Panc1 (cell line): Measurements from ENCODE around the gene DCLK2.

Source experiments
- CTCF ChIP-seq: fragments of 450-650 bp; IDR thresholded peaks from 2 replicates; pipeline ENCODE4 v1.5.1; 2017; ENCODE audit warnings: mild to moderate bottlenecking
- POLR2AphosphoS5 ChIP-seq: IDR thresholded peaks from 2 replicates; pipeline ENCODE4 v1.6.1; 2012; ENCODE audit warnings: mild to moderate bottlenecking, low read depth, low read length, moderate library complexity
- REST ChIP-seq, 2 experiments: IDR thresholded peaks; 2 replicates each; pipeline ENCODE4 v1.6.1; 2011 to 2012; ENCODE audit warnings: low read depth in 2 of 2, control low read depth in 1 of 2, low read length in 1 of 2, mild to moderate bottlenecking in 1 of 2, moderate library complexity in 1 of 2; ENCODE audit not compliant: insufficient read depth in 1 of 2
- TCF7L2 ChIP-seq: IDR thresholded peaks from 2 replicates; pipeline ENCODE4 v1.6.1; 2011; ENCODE audit warnings: mild to moderate bottlenecking, low read depth, low read length, inconsistent platforms

DNA sequence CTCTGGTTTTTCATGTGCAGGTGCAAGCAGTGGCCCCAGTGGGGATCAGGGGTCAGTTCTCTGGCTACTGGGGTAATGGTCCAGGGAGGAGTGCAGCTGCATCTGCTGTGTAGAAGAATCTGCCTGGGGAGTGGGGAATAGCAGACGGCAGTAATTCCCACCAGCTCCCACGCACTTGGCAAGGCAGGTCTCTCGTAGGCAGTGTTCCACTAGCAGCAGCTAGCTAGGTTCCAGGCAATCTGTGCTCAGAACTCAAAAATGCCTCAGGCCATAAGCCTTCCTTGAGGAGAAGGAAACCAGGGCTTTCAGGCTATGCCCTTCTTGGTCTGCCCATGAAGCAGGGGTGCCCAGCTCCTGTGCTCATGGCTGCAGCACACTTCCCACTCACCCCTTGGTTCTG, 38.8 kb downstream of the DCLK2 start:
- TF ChIP-seq CTCF = no peak
- TF ChIP-seq POLR2AphosphoS5 = no peak
- no peak for TF ChIP-seq REST (IDR thresholded peaks at IDR 0.05; ENCODE audit: insufficient read depth in 1 of 2, low read depth in 2 of 2, low read length in 1 of 2)
- TF ChIP-seq TCF7L2 = no peak
